GM19240 (cell line): ENCODE data around the gene FRMD7.
"Not testable (repeated sequence)": the region's sequence is repeated elsewhere in the genome, so short reads cannot be mapped to it uniquely, and the experiment has no call there.

Source experiments
- DNase-seq: peaks from one replicate; pipeline ENCODE4 v3.0.0; 2011; ENCODE audit warnings: low spot score; ENCODE audit not compliant: insufficient read length

FRMD7 gene

DNA sequence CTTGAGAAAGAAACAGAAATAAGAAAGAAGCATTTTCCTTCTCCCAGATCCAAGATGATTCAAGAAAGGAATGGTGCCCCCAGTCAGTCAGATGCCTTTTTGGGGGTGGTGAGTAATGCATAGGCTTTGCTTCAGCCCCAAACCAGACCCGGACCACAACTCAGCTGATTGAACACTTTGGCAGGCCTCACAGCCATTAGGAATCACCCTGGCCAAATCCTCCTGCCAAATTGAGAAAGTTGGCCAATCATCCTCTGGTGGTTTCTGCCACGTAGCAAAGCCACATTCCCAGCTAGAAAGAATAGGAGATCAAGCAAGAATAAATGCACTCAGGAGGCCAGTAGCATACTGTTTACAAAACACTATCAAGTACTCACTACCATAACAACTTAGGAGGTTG is 33.7 kb downstream of the FRMD7 start:
- no peak for DNase-seq

DNA sequence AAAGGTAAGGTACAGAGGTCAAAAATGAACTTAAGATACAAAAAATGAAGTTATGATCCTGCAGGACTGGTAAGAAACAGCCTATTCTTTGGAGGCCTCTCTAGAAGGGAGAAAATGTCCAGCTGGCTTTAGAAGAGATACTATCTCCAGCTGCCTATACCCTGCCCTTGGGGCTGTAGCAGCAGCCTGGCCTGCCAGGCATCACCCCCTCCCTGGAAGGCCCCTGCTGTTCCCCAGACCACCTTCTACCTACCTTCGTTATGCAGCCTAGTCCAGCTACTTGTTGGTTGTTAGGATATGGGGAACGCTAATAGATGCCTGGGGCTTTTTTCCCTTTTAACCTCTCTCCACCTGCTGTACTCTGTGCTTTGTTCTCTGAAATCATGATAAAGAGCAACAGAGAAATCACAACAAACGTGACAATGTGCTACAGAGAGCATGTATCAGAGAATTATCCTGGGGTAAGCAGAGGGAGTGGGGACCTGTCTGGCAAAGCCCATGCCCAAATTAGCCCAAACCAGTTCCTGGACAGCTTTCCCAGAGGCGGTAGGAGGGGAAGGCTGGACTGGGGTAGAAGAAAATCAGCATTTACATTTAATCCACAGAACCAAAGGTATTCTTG is 34.5 kb downstream of the FRMD7 start:
- DNase-seq, result no peak

DNA sequence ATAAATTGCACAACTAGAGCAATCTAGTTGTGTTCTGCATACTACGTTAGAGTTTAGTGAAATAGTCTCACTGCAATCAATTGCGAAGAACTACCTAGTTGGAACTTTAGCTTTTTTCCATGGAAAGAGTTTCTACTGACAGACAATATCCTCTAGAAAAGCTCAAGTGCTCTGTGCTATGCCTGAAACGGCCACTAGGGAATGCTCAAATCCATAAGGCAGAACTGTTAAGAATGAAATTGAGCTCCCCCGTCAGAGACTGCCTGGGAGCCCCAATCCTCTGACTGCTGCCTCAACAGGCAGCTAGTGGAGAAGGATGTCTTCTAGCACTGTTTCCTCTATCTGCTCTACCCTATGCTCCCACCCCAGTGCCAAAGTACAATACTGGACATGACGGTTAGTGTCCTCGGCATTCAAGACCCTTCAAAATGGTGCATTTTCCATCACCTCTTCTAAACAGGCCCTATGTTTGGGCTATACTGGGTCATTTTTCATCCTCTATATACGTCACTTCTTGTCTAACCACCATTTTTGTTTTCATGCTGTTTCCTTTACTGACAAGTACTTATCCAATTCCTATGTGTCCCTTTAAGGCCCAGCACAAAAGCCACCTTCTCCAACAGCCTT is 35.3 kb downstream of the FRMD7 start:
- DNase-seq, result peak; percentile 20

DNA sequence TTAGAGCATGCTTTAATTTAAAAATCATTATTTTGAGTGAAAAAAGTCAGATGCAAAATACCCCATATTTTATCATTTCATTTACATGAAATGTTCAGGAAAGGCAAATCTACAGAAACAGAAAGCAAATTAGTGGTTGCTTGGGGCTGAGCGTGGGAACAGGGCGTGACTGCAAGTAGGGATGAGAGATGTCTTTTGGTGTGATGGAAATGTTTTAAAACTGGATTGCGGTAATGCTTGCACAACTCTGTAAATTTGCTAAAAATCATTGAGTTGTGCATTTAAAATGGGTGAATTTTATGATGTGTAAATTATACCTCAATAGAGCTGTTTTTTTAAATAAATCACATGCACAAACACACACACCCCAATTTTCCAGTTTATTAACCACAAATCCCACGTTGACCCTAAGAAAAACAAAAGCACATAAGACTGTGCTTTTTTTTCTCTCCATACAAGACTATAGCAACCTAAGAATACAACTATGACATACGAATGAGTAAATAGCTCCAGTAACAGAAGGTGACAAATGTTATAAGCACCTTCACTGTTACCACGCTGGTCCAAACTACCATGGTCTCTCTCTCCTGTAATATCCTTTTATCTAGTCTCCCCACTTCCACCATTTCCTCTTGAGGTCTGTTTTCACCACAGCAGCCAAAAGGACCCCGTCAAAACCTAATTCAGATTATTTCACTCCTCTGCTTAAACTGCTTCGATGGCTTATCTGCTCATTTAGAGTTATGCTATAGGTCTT is 37.2 kb downstream of the FRMD7 start:
- DNase-seq, result no peak

DNA sequence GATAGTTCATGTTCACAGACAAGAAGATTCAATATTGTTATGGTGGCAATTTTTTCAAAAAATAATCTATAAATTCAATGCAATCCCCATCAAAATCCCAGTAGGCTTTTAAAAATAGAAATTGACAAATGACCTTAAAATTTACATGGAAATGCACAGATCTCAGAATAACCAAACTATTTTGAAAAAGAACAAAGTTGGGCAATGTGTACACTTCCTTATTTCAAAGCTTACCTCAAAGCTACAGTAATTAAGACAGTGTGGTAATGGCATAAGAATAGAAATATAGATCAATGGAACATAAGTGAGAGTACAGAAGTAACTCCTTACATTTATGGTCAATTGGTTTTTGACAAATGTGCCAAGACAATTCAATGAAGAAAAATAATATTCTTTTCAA is 39.0 kb downstream of the FRMD7 start:
- DNase-seq, result no peak

DNA sequence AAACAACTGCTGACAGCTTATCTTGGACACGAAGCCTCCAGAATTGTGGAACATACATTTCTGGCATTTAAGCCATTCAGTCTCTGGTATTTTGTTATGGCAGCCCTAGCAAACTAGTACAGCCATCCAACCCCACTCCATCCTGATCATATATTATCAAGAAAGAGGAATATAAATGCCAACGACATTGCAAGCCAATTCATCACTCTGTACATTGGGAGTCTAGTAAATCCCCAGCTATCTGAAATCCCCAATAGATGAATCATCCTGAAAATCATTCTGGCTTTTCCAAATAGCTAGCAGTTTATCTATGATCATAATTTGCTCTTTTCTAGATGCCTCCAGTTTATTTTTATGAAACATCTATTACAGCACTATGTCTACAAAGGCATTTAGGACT is 41.1 kb downstream of the FRMD7 start:
- no peak for DNase-seq

DNA sequence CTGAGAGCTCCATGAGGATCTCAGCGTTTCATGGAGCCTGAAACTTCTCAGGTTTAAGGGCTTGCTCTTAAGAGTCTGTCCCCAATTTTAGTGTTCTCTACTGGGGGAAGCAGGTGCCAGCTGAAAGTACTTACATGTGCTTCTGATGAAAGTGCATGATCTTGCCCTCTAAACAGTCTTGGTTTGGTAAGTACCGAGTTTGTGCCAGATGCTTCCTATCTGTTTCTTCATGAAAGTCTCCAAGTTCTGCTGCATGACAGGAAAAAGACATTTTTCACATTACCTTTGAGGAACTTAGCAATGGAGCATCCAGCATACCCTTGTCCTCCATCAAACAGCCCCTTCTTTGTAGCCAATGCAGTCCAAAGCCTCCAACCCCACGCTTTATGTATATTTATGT is 42.0 kb downstream of the FRMD7 start:
- no peak for DNase-seq

DNA sequence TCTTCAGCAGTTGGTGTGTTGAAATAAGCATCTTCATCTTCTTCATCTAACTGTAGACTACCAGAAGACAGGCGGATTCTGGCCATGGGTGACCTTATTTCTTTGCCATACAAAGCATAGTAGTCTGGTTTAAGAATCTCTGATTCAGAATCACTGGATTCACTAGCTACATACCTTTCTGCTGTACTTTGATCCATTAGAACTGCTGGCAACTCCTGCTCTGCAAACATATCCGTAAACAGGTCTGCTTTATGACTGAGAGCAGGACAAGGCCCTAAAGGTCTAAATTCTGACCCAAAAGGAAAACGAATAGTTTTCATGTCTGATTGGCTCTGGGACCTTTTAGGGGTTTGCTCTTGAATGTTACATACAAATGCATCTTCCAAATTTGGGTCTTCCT is 49.9 kb downstream of the FRMD7 start:
- DNase-seq, result no peak

DNA sequence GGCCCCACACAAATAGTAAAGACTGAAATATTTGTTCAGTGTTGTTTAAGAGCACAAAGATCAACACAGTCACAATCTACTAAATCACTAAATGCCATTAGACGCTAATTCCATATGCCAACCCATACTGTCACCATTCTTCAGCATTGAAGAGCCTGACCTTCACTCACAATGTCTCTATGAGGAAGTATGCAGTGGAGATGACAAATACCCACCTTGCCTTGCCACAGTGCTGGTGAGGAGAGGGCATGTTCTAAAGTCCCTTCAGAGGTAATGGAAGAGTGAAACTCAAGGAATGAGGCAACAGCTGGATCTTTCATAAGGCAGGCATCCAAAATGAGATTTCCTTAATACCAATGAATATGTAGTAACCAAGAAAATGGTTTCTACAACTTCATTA is 50.4 kb downstream of the FRMD7 start:
- DNase-seq, result no peak

DNA sequence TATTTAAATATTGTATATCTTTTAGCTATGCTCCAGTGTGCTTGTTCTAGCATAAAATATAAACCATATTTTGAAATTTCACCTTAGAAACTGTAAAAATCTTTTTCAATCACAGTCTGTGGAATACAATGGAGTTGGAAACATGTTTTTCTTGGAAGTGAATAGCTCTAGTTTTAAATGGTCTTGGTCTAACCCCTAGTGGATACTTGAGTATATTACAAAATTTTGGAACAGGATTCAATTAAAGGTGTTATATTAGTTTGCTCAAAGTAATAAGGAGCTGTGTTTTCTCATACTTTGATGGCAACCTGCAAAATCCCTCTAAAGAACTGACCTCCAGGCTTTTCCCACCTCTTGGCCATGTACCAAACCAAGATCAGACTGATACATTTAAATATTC is 56.6 kb downstream of the FRMD7 start:
- no peak for DNase-seq

DNA sequence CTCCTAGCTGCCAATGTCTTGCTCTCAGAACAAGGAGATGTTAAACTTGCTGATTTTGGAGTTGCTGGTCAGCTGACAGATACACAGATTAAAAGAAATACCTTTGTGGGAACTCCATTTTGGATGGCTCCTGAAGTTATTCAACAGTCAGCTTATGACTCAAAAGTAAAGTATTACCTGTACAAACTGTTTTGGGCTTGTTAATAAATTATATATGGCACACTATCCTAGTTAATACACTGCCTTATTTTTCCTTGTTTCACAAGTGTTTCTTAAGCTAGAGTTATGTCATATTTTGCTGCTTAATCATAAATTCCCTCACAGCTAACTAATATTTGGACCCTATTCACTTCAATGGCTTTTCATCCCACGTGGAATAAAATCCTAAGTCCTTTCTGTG is 59.4 kb downstream of the FRMD7 start:
- no peak for DNase-seq

DNA sequence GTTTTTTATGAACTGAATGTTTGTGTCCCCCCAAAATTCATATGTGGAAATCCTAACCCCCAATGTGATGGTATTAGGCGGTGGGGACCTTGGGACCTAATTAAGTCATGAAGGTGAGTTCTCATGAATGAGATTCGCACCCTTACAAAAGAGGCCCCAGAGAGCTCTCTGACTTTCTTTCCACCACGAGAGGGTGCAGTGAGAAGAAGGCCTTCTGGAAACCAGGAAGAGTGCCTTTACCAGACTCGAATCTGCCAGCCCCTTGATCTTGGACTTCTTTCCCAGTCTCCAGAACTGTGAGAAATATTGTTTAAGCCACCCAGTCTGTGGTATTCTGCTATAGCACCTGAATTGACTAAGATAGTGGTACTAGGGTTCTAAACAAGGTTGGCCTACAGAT is 64.0 kb downstream of the FRMD7 start:
- no peak for DNase-seq

DNA sequence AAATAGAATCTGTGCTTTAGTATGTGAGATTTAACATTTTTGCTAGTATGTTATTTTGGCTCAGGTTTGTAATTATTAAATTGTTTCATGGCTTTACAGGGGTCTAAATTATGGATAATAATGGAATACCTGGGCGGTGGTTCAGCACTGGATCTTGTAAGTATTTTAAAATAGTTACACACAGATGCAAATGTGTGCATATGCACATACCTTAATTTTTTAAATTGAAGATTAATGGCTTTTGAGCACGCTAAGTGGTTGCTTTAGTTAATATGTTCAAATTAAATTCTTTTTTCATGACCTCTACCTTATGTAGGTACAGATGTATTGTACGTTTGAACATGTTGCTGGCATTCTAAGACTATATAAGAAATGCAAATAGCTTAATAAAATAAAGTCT is 64.5 kb downstream of the FRMD7 start:
- DNase-seq, result no peak

DNA sequence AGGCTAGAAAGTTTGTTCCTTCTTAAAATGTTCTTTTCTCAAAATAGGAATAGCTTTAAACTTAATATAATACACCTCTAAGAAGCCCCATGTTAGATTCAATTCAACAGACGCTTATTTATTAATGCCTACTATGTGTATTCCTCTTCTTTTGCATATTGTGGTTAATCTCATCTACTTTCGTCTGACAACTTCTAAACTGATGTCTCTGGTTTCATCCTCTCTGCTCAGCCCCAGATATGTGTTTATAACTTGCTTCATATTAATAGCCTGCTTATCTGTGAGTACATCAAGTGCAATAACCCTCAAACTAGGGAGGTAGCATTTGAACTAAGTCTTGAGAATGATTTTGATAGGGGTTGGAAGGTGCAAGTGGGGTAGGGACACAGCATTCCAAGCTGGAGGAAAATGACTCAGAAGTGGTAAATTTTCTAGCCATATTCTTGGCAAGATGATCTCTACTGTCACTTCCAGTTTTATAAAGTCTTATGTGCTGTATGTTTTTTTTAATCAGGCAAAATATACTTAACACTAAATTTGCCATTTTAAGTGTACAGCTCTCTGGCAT is 67.8 kb downstream of the FRMD7 start:
- no peak for DNase-seq

DNA sequence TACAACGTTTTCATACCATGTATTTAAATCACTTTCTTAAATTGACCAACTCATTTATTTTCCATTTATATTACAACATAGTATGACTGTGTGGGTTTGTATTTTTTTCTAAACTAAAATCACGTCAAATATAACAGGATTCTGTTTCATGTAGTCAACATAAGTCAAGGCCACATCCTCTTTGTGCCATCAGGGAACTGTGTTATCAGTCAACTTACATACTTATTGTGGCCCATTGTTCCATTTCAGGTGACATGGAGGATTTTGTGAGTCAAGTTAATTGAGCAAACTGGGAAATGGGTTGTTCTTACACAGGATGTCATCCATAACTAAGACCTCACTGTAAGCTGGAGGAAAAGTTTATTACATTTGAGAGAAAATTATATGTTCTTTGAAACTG is 68.8 kb downstream of the FRMD7 start:
- DNase-seq, result no peak

DNA sequence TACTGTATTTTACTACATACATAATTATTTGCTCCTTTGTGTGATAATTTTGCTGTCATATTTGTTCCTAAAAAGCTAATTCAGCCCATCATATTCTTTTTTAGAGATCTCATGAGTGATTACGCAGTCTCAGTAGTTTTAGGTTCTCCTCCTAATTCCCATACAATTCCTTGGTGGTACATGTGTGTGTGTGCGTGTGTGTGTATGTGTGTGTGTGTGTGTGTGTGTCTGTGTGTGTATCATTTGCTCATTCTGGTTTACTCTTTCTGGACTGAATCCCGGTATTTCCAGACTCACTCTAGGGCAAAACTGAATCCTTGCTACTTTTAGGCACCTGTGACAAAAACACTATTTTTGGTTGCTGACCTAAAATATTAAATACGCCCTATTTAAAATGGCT is 69.8 kb downstream of the FRMD7 start:
- DNase-seq, result no peak

DNA sequence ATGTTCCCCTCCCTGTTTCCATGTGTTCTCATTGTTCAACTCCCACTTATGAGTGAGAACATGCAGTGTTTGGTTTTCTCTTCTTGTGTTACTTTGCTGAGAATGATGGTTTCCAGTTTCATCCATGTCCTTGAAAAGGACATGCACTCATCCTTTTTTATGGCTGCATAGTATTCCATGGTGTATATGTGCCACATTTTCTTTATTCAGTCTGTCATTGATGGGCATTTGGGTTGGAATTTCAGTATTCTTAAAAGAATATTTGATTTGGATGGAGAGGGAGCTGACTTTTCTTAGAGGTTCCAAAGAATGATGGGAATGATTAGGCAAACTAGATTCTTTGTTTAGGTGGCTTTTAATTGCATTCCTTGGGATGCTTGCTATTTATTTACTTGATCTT is 76.0 kb downstream of the FRMD7 start:
- DNase-seq, result not testable (repeated sequence)

DNA sequence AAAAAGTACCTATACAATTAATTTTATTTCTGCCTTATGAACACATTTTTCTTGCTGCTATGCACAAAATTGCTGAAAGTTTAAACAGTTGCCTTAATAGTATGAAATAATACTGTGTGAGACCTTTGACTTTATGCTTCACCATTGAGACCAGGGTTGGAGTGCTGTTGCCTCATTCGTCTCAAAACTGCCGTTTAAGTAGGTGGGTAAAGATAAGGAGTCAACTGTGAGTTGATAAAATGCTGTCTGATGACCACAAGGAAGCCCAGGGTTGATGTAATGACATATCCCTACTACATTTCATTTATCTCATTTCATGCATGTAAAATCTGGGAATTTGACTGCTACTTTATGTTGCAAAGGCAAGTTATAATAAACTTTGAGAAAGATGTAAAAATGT is 81.3 kb downstream of the FRMD7 start:
- no peak for DNase-seq

DNA sequence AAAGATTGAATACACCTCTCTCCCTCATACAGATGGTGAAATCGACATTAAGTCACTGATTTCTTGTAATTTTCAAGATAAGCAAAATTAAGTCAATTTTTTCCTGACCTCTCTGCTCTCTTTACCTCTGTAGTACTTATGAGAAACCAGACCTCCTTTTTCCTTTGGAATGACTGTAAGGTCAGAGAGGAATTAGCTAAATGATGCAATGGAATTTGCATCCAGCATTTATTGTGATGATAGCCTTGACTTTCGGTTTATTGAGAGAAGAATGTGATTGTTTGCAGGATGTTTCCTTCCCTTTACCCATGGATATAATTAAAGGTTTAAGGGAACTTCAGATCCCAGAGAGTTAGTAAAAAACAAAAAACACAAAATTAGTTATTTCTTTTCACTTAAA is 82.4 kb downstream of the FRMD7 start:
- DNase-seq, result no peak

DNA sequence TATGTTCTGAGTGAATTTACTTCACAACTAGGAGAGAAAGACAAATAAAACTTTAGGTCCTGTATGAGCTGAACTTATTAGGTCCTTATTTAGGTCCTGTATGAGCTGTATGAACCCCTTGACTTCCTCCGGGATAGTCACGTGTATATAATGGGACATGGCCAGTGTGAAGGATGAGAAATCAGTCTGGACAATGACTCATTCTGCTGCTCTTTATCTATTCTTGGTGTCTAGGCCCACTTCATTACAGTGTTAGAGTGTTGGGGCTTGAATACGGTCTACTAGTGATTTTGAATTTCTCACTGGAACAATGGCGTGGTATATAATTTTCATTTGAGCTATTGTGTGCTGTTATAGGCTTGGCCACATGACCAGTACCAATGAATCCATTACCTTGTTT is 82.9 kb downstream of the FRMD7 start:
- no peak for DNase-seq

DNA sequence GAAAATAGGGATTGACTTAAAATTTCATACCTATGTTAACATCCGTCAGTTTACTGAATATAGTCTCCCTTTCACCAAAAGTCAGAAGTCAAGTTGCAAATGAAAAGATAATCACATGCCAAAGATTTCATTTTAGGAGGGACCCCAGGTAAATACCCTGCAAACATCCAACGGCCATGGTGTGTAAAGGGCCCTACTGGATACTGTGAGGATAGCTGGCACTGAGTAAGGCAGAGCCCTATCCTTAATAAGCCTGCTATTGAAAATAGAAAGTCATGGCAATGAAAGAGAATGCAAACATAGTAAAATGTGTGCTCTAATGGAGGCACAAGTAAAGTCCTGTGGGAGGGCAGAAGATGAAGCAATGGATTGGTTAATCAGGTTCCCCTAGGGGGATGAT is 83.8 kb downstream of the FRMD7 start:
- no peak for DNase-seq

DNA sequence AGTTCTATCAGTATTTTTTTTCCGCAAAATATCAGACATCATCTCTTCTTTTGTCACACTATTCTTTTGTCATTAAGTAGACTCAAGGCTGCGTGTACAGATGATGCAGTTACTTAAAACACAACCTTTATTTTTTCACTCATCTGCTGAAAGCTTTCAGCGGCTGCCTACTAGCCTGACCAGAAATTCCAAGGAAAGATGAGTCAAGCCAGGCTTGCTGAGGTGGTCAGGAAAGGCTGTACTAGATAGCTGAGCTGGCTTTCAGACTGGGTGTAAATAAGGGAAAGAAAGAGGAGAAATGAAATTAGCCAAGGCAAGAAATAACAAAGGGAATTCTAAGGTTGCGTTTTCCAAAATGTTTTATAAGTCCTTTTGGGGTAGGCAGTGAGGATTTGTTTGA is 86.8 kb downstream of the FRMD7 start:
- no peak for DNase-seq

DNA sequence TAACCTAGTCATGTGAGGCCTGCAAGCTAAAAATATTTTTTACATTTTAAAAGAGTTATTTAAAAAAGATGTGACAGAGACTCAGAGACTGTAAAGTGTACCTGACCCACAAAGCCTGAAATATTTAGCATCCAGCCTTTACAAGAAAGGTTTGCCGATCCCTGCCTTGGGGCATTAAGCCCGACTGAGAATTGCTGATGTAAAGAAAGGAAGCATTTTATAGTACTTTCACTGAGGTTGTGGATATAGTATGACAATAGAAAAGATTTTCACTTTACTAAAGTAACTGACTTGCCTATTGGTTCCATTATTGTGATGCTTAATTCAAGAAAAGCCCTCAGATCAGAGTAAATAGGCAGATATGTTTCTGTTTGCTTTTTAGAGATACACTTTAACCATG is 87.8 kb downstream of the FRMD7 start:
- no peak for DNase-seq
